ENCODE measurements around the gene IGF2. TPM values are rescaled to one million over a fixed set of nuclear protein-coding genes. Genes with fewer than 3 reads are reported as not detected.
A peak's percentile ranks its signal among the peaks of the same experiment; 100 is the strongest.

IGF2 gene
- polyA plus RNA-seq, 1 donor from 2014 or later: not detected

DNA sequence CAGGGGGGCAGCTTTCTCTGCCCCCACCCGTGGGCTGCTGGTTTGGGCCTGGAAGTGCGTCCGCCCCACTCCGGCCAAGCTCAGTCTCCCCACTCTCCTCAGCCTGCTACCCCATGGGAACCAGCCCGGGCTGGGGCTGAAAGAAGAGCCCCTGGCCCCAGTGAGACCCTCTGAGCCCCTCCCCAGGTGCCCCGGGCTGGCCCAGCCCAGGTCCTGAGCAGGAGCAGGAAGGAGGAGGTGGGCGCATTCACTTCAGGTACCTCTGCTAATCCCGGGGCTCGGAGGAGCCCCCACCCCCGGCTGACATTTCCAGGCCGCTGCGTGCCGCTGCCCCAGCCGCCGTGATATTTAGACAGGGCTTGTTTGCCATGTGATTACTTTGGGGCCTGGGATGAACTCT, 41.2 kb upstream of the IGF2 start:
- Histone ChIP-seq H3K9me2 (ENCODE audit: insufficient read depth, low read length) (no peaks in the 10 kb centered on the region), H3K4me2 (ENCODE audit: low read length) (no peak overlapping the region), H4K20me1 (ENCODE audit: insufficient read depth) (no peaks in the 10 kb centered on the region), H3K79me2 (replicated peaks; ENCODE audit: insufficient read depth, low read length) (no peaks in the 10 kb centered on the region), H3K4me3 (ENCODE audit: low read length) (no peak overlapping the region), H3K27me3 (ENCODE audit: insufficient read depth, low read depth, low read length) (no peaks in the 10 kb centered on the region), H3F3A (ENCODE audit: insufficient read depth, low read length, poor library complexity, severe bottlenecking) (no peaks in the 10 kb centered on the region), H3K36me3 (ENCODE audit: insufficient read depth, low read length) (no peaks in the 10 kb centered on the region), H3K27ac (ENCODE audit: low read length) (no peak overlapping the region), H3K9me3 (ENCODE audit: low read length) (no peaks in the 10 kb centered on the region), H2AFZ (ENCODE audit: low read depth, low read length) (no peak overlapping the region), H3K9ac (ENCODE audit: low read length) (no peak overlapping the region)
- TF ChIP-seq SMC3 (conservative IDR thresholded peaks at IDR 0.05; ENCODE audit: poor library complexity): no peak
- TF ChIP-seq RAD21 (conservative IDR thresholded peaks at IDR 0.05): no peak
- TF ChIP-seq TAF1 (IDR thresholded peaks at IDR 0.05; ENCODE audit: low read depth): no peak

DNA sequence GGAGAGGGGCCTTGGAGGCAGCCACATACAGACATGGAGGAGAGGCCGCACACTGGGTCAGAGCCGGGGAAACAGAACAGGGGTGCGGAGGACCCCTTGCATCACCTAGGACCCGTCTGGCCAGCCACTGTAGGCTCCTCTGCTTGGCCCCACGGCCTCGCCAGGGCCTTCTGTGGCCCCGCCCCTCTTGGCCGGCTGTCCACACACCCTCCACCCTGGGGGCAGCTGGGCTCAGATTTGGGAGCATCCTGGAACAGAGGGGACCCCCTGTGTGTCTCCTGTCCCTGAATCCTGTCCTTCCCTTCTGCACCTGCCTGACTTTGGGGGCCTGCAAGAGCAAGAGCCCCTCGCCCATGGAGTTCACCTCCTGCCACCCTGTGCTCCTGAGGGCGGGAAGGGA, 40.3 kb upstream of the IGF2 start:
- no peaks in the 10 kb centered on the region for H3K36me3 ChIP-seq (ENCODE audit: insufficient read depth, low read length)
- no peaks in the 10 kb centered on the region for H3K79me2 ChIP-seq (replicated peaks; ENCODE audit: insufficient read depth, low read length)
- no peak overlapping the region for H3K27ac ChIP-seq (ENCODE audit: low read length)
- no peak overlapping the region for H2AFZ ChIP-seq (ENCODE audit: low read depth, low read length)
- H3K9me3 ChIP-seq (ENCODE audit: low read length): no peaks in the 10 kb centered on the region
- no peak overlapping the region for H3K4me3 ChIP-seq (ENCODE audit: low read length)
- H3F3A ChIP-seq (ENCODE audit: insufficient read depth, low read length, poor library complexity, severe bottlenecking): no peaks in the 10 kb centered on the region
- no peaks in the 10 kb centered on the region for H4K20me1 ChIP-seq (ENCODE audit: insufficient read depth)
- no peaks in the 10 kb centered on the region for H3K9me2 ChIP-seq (ENCODE audit: insufficient read depth, low read length)
- no peaks in the 10 kb centered on the region for H3K27me3 ChIP-seq (ENCODE audit: insufficient read depth, low read depth, low read length)
- no peak overlapping the region for H3K9ac ChIP-seq (ENCODE audit: low read length)
- TF ChIP-seq EZH2 (IDR thresholded peaks at IDR 0.05; ENCODE audit: borderline replicate concordance, insufficient read depth, low read length, poor library complexity, severe bottlenecking): no peak
- TF ChIP-seq POLR2AphosphoS5 (IDR thresholded peaks at IDR 0.05): no peak
- TF ChIP-seq, protein P1, sequence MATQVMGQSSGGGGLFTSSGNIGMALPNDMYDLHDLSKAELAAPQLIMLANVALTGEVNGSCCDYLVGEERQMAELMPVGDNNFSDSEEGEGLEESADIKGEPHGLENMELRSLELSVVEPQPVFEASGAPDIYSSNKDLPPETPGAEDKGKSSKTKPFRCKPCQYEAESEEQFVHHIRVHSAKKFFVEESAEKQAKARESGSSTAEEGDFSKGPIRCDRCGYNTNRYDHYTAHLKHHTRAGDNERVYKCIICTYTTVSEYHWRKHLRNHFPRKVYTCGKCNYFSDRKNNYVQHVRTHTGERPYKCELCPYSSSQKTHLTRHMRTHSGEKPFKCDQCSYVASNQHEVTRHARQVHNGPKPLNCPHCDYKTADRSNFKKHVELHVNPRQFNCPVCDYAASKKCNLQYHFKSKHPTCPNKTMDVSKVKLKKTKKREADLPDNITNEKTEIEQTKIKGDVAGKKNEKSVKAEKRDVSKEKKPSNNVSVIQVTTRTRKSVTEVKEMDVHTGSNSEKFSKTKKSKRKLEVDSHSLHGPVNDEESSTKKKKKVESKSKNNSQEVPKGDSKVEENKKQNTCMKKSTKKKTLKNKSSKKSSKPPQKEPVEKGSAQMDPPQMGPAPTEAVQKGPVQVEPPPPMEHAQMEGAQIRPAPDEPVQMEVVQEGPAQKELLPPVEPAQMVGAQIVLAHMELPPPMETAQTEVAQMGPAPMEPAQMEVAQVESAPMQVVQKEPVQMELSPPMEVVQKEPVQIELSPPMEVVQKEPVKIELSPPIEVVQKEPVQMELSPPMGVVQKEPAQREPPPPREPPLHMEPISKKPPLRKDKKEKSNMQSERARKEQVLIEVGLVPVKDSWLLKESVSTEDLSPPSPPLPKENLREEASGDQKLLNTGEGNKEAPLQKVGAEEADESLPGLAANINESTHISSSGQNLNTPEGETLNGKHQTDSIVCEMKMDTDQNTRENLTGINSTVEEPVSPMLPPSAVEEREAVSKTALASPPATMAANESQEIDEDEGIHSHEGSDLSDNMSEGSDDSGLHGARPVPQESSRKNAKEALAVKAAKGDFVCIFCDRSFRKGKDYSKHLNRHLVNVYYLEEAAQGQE (IDR thresholded peaks at IDR 0.05; ENCODE audit: borderline replicate concordance): no peak
- no peak for TF ChIP-seq TAF1 (IDR thresholded peaks at IDR 0.05; ENCODE audit: low read depth)
- no peak for TF ChIP-seq RAD21 (conservative IDR thresholded peaks at IDR 0.05)
- no peak for TF ChIP-seq MXI1 (conservative IDR thresholded peaks at IDR 0.05; ENCODE audit: poor library complexity, severe bottlenecking)
- H3K4me2 ChIP-seq (ENCODE audit: low read length): no peak overlapping the region

DNA sequence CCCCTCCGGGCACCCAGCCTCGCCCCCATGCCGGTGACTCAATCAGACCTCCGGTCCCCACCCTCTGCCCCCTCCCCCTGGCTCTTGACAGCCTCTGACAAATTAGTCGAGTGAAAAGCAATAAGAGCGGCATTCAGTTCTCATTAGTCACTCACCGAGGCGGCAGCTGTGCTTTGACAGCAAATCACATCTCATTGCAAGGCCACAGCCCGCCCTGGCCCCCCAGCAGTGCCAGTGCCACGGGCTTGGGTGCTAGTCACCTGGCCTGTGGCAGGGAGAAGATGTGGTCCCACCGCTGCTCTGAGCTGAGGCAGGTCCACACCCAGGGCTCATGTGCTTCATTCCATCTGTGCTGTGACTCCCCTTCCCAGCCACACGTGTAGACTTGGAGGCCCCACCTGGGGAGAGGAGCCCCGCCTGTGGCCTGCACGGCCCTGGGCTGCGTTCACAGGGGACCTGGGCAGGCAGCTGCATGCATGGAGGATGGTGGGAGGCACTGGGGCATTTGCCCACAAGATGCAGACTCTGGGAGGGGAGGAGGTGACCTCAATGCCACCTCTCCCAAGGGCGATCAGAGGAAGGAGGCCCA, 39.8 kb upstream of the IGF2 start:
- Histone ChIP-seq H3K9me3 (ENCODE audit: low read length) (no peaks in the 10 kb centered on the region), H3F3A (ENCODE audit: insufficient read depth, low read length, poor library complexity, severe bottlenecking) (no peaks in the 10 kb centered on the region), H3K36me3 (ENCODE audit: insufficient read depth, low read length) (no peaks in the 10 kb centered on the region), H3K9ac (ENCODE audit: low read length) (no peak overlapping the region), H3K4me3 (ENCODE audit: low read length) (peak overlapping the region; percentile 5), H3K9me2 (ENCODE audit: insufficient read depth, low read length) (no peaks in the 10 kb centered on the region), H3K4me2 (ENCODE audit: low read length) (no peak overlapping the region), H4K20me1 (ENCODE audit: insufficient read depth) (no peaks in the 10 kb centered on the region), H2AFZ (ENCODE audit: low read depth, low read length) (no peak overlapping the region), H3K27ac (ENCODE audit: low read length) (no peak overlapping the region), H3K27me3 (ENCODE audit: insufficient read depth, low read depth, low read length) (no peaks in the 10 kb centered on the region), H3K79me2 (replicated peaks; ENCODE audit: insufficient read depth, low read length) (no peaks in the 10 kb centered on the region)
- no peak for TF ChIP-seq MXI1 (conservative IDR thresholded peaks at IDR 0.05; ENCODE audit: poor library complexity, severe bottlenecking)
